GM21825 (cell line): ENCODE results near the gene ABHD16B.
A peak's percentile ranks its signal among the peaks of the same experiment; 100 is the strongest.

Source experiments
- ATAC-seq: cut with Tn5 transposase; IDR thresholded peaks from one replicate; pipeline ENCODE4 v1.9.1; 2021; ENCODE audit warnings: mild to moderate bottlenecking, moderate library complexity; ENCODE audit not compliant: unreplicated experiment

Gene ABHD16B

GRCh38 chr20:63893999-63894357 lies 32.7 kb downstream of the ABHD16B start:
- ATAC-seq: no peak

- peak; percentile 62 for ATAC-seq
Measured at GRCh38 chr20:63894358-63895201, 33.3 kb downstream of the ABHD16B start, which contains the start of gene DNAJC5. Gene DNAJC5 (plus strand): TSS chr20:63895126. CDS start chr20:63928346, 33,220 bp downstream.

DNA sequence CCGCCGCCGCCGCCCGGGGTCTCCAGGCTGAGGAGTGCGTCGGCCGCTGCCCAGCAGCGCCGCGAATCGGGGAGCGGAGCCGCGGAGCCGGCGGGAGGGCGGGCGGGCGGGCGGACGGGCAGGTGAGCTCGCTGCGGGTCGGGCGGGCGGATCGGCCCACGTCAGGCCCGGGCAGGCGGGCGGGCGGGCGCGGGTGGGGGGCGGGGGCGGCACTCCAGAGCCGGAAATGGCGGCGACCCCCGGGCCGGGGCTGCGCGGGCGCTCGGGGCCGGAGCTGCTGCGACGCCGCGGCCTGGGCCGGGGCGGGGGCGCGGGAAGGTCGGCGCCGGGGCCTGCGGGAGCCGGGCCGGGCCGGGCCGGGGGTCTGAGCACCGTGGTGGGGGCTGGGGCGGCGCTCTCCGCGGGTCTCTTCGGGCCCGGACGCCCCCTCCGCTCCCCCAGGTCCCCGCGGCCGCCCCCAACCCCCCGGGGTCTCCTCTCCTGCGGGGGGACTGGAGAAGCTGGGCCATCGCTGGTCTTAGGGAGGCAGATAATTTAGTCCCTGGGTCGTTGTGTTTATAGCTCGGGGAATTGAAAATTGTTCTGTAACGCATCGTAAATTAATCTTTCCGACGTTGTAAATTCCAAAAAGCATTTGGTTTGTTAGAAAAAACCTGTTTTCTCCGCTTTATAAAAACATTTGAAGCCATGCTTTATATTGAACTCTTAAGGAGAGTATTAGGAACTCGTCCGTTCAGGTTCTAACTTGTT lies 34.1 kb downstream of the ABHD16B start:
- peak; percentile 15 for ATAC-seq

- no peak for ATAC-seq
Measured at GRCh38 chr20:63895952-63896263, 34.6 kb downstream of the ABHD16B start.

GRCh38 chr20:63896264-63897105 lies 35.2 kb downstream of the ABHD16B start:
- ATAC-seq: no peak

DNA sequence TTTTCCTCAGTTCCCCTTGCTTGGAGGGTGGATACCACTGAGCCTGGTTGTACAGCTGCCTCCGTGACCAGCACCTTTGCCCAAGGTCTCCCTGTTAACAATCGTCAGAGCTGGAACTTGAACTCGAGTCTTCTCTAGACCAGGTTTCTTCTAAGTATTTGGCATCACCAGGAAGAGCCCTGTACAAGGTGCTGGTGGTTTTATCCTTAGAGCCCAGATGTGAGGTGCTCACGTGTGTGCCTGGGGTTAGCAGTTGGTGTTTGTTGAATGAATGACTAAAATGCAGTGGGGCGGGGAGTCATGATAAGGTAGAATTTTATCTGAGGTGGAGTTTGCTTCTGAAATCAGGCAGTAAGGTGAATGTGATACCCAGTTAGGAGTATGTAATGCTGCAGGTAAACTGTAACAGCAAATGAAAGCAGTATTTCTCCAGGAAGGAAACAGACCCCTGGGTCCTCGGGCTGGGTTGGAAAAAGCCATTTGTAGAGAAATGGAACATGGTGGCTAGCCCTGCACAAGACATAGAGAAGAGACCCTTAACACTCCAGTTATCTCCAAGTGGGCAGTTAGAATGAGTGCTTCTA lies 36.8 kb downstream of the ABHD16B start:
- ATAC-seq: no peak

- ATAC-seq: no peak
Measured at GRCh38 chr20:63898882-63899558, 37.7 kb downstream of the ABHD16B start.

DNA sequence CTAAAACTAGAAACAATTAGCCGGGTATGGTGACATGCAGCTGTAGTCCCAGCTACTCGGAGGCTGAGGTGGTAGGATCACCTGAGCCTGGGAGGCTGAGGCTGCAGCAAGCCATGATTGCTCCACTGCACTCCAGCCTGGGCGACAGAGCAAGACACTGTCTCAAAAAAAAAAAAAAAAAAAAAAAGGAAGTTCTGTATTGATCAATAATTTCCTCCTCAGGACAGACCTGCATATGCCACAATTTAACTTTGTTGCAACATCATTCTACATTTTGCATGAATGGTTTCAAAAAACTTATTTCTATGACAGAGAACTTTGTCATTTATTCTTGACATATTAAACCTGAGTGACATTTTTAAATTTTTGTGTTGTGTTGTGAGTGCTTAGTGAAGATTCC lies 39.1 kb downstream of the ABHD16B start:
- ATAC-seq: no peak

- no peak for ATAC-seq
Measured at GRCh38 chr20:63903796-63904561, 42.7 kb downstream of the ABHD16B start.

GRCh38 chr20:63908008-63908682 lies 46.8 kb downstream of the ABHD16B start:
- ATAC-seq: no peak

DNA sequence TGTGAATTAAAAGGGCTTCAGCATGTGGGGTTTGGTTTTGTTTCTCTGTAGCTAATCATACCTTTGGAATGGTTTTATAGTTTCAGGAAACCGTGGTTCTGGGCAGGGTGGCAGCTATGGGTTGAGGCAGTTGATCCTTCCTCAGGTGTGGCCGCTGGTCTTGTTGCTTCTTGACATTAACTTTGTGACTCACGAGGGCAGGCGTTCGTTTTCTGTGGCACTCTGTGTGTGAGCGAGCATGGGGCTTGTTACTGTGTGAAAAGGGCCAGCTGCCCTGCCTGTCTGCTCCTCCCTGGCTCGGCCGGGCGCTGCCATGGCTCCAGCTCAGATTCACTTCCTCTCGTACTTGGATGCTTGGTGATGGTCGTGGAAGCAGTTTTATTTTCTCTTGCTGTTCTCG lies 49.9 kb downstream of the ABHD16B start:
- no peak for ATAC-seq
